ENCODE data around the gene THSD4.

THSD4 gene

GRCh38 chr15:71822890-71823630 lies 707.8 kb downstream of the THSD4 start:
- Histone ChIP-seq H3K27ac (ENCODE audit: low read length) (no peak overlapping the region), H3K27me3 (ENCODE audit: low read depth, low read length) (no peaks in the 10 kb centered on the region), H3K4me2 (ENCODE audit: low read length) (no peak overlapping the region), H3K9me3 (ENCODE audit: insufficient read depth, low read length) (peaks cover 26% of the 10 kb centered on the region), H2AFZ (ENCODE audit: low read depth, low read length) (no peak overlapping the region), H3K9ac (ENCODE audit: low read length) (no peak overlapping the region), H3K4me1 (ENCODE audit: low read length) (no peaks in the 10 kb centered on the region), H3K4me3 (ENCODE audit: low read length) (no peak overlapping the region), H4K20me1 (ENCODE audit: insufficient read depth, low read length) (no peaks in the 10 kb centered on the region), H3K79me2 (ENCODE audit: low read length) (no peaks in the 10 kb centered on the region), H3K36me3 (replicated peaks; ENCODE audit: low read depth, low read length) (peaks cover 79% of the 10 kb centered on the region)
- TF ChIP-seq CTCF (IDR thresholded peaks at IDR 0.05; ENCODE audit: low read depth, low read length) (no peak), EZH2phosphoT487 (IDR thresholded peaks at IDR 0.05; ENCODE audit: low read depth) (no peak)

GRCh38 chr15:71823801-71824200 lies 708.5 kb downstream of the THSD4 start:
- H4K20me1 ChIP-seq (ENCODE audit: insufficient read depth, low read length) = no peaks in the 10 kb centered on the region
- no peak overlapping the region for H3K4me3 ChIP-seq (ENCODE audit: low read length)
- peaks cover 26% of the 10 kb centered on the region for H3K9me3 ChIP-seq (ENCODE audit: insufficient read depth, low read length)
- no peak overlapping the region for H3K4me2 ChIP-seq (ENCODE audit: low read length)
- no peaks in the 10 kb centered on the region for H3K27me3 ChIP-seq (ENCODE audit: low read depth, low read length)
- no peak overlapping the region for H2AFZ ChIP-seq (ENCODE audit: low read depth, low read length)
- no peak overlapping the region for H3K27ac ChIP-seq (ENCODE audit: low read length)
- TF ChIP-seq CTCF (IDR thresholded peaks at IDR 0.05; ENCODE audit: low read depth, low read length) (no peak), EZH2phosphoT487 (IDR thresholded peaks at IDR 0.05; ENCODE audit: low read depth) (no peak)
- H3K4me1 ChIP-seq (ENCODE audit: low read length) = no peaks in the 10 kb centered on the region
- H3K9ac ChIP-seq (ENCODE audit: low read length) = no peak overlapping the region
- H3K36me3 ChIP-seq (replicated peaks; ENCODE audit: low read depth, low read length) = peaks cover 81% of the 10 kb centered on the region
- H3K79me2 ChIP-seq (ENCODE audit: low read length) = no peaks in the 10 kb centered on the region

GRCh38 chr15:71825021-71825730 lies 709.9 kb downstream of the THSD4 start:
- H3K27ac ChIP-seq (ENCODE audit: low read length) = no peak overlapping the region
- no peaks in the 10 kb centered on the region for H3K27me3 ChIP-seq (ENCODE audit: low read depth, low read length)
- no peak for TF ChIP-seq EZH2phosphoT487 (IDR thresholded peaks at IDR 0.05; ENCODE audit: low read depth)
- no peak for TF ChIP-seq CTCF (IDR thresholded peaks at IDR 0.05; ENCODE audit: low read depth, low read length)
- no peak overlapping the region for H3K4me2 ChIP-seq (ENCODE audit: low read length)
- no peaks in the 10 kb centered on the region for H3K4me1 ChIP-seq (ENCODE audit: low read length)
- peaks cover 23% of the 10 kb centered on the region for H3K9me3 ChIP-seq (ENCODE audit: insufficient read depth, low read length)
- no peak overlapping the region for H2AFZ ChIP-seq (ENCODE audit: low read depth, low read length)
- no peak overlapping the region for H3K9ac ChIP-seq (ENCODE audit: low read length)
- H3K36me3 ChIP-seq (replicated peaks; ENCODE audit: low read depth, low read length) = peaks cover 89% of the 10 kb centered on the region
- H4K20me1 ChIP-seq (ENCODE audit: insufficient read depth, low read length) = no peaks in the 10 kb centered on the region
- H3K4me3 ChIP-seq (ENCODE audit: low read length) = no peak overlapping the region
- H3K79me2 ChIP-seq (ENCODE audit: low read length) = no peaks in the 10 kb centered on the region

DNA sequence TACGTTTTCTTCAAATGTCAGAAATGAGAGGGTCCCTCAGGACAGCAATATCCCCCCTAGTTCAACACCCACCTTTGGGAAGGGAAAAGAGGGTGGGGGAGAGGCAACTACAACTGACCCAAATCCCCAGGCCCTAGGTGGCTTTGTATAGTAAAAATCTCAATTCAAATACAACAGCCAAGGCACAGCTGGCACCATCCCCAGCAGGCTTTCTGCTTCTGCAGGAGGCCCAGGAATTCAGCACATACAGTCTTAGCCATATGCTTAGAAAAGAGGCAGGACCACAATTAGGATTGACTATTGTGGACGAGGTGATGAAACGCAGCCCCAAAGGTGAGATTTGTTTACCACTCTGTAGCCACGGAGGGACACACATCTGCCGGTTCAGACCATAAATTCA lies 710.9 kb downstream of the THSD4 start:
- Histone ChIP-seq H3K4me2 (ENCODE audit: low read length) (no peak overlapping the region), H3K4me3 (ENCODE audit: low read length) (no peak overlapping the region), H3K27ac (ENCODE audit: low read length) (no peak overlapping the region), H3K27me3 (ENCODE audit: low read depth, low read length) (no peaks in the 10 kb centered on the region), H4K20me1 (ENCODE audit: insufficient read depth, low read length) (no peaks in the 10 kb centered on the region), H3K79me2 (ENCODE audit: low read length) (no peaks in the 10 kb centered on the region), H3K4me1 (ENCODE audit: low read length) (no peaks in the 10 kb centered on the region), H2AFZ (ENCODE audit: low read depth, low read length) (no peak overlapping the region), H3K9ac (ENCODE audit: low read length) (no peak overlapping the region), H3K9me3 (ENCODE audit: insufficient read depth, low read length) (peaks cover 17% of the 10 kb centered on the region), H3K36me3 (replicated peaks; ENCODE audit: low read depth, low read length) (peaks cover 83% of the 10 kb centered on the region)
- no peak for TF ChIP-seq EZH2phosphoT487 (IDR thresholded peaks at IDR 0.05; ENCODE audit: low read depth)
- TF ChIP-seq CTCF (IDR thresholded peaks at IDR 0.05; ENCODE audit: low read depth, low read length) = no peak

Data from OCI-LY3 (cell line).